Astrocyte (in vitro differentiated cells and primary cell): ENCODE measurements around the gene PDPK1.

Experiments
- CTCF ChIP-seq: IDR thresholded peaks from 2 replicates; pipeline ENCODE4 v1.5.1; 2011; ENCODE audit warnings: low read depth, mild to moderate bottlenecking, inconsistent platforms, low read length, moderate library complexity; ENCODE audit not compliant: insufficient read depth
- EZH2 ChIP-seq: IDR thresholded peaks from 2 replicates; pipeline ENCODE4 v1.6.1; 2012; ENCODE audit warnings: mild to moderate bottlenecking, low read length, inconsistent platforms; ENCODE audit not compliant: insufficient read depth

GRCh38 chr16:2530629-2531318 lies 7.0 kb upstream of the PDPK1 start:
- TF ChIP-seq CTCF (no peak), EZH2 (no peak)
